Adipocyte (in vitro differentiated cells): ENCODE data around the gene TMX4.
"Not testable (repeated sequence)": the region's sequence is repeated elsewhere in the genome, so short reads cannot be mapped to it uniquely, and the experiment has no call there.

Experiments
- DNase-seq: peaks from one replicate; pipeline ENCODE4 v3.0.0-alpha.2; 2015; ENCODE audit warnings: low read depth
- H3K27me3 ChIP-seq: replicated peaks from 2 replicates; pipeline ENCODE4 v1.7.0; 2013; ENCODE audit warnings: mild to moderate bottlenecking, low read length, moderate library complexity; ENCODE audit not compliant: control insufficient read depth, insufficient read depth
- H3K36me3 ChIP-seq: 2 replicates; pipeline ENCODE4 v1.7.0; 2013; ENCODE audit warnings: low read length, mild to moderate bottlenecking, moderate library complexity; ENCODE audit not compliant: control insufficient read depth, insufficient read depth, severe bottlenecking
- H3K4me1 ChIP-seq: 2 replicates; pipeline ENCODE4 v1.7.0; 2013; ENCODE audit warnings: mild to moderate bottlenecking, low read length, moderate library complexity; ENCODE audit not compliant: control insufficient read depth, insufficient read depth
- H3K4me3 ChIP-seq: 2 replicates; pipeline ENCODE4 v1.7.0; 2013; ENCODE audit warnings: mild to moderate bottlenecking, low read length, moderate library complexity
- H3K9ac ChIP-seq: 2 replicates; pipeline ENCODE4 v1.7.0; 2013; ENCODE audit warnings: mild to moderate bottlenecking, low read length, moderate library complexity
- H3K9me3 ChIP-seq: 2 replicates; pipeline ENCODE4 v1.7.0; 2013; ENCODE audit warnings: mild to moderate bottlenecking, low read length, moderate library complexity; ENCODE audit not compliant: control insufficient read depth

The TMX4 gene

DNA sequence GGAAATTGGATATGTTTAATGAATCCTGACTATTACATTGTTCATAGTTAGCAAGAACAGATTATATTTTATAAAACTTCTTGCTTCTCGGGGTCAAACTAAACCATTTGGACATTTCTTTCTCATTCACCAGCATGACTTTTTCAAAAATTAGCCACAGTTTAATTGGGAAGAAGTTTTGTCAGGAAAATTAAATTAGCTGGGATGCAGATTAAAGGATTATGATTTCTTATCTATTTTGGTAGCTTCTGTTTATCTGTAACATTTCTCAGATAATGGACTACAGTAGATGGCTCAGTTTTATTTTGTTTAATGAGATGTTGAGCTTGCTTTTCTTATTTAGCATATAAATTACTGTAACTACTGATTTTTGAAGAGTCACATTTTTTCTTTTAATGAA is 26.4 kb upstream of the TMX4 start:
- DNase-seq, result no peak
- Histone ChIP-seq H3K4me1 (no peaks in the 10 kb centered on the region), H3K36me3 (no peaks in the 10 kb centered on the region), H3K9ac (no peak overlapping the region), H3K27me3 (no peaks in the 10 kb centered on the region), H3K9me3 (no peaks in the 10 kb centered on the region), H3K4me3 (no peak overlapping the region)

DNA sequence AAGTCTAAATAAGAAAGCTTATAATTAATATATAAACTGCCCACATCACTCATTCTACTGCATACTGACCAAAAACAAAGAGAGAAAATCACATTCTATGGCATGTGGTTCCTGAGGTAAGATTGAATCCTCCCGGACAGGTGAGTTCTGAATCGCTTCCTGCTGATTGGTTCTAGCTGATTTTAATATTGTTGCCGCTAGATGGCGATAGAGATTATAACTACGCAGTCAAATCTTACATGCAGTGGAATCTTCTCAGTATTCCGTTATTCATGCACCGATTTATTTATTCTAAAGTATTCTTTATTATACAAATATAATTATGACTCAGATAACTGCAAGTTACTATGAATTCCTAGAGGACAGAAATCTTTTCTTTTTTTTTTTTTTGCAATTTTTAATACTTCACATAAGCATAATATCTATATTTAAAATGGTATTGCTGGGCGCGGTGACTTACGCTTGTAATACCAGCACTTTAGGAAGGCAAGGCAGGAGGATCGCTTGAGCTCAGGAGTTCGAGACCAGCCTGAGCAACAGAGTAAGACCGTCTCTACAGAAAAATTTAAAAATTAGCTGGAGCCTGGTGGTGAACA is 24.2 kb upstream of the TMX4 start:
- Histone ChIP-seq H3K27me3 (no peaks in the 10 kb centered on the region), H3K4me3 (no peak overlapping the region), H3K9me3 (no peaks in the 10 kb centered on the region), H3K9ac (no peak overlapping the region), H3K36me3 (no peaks in the 10 kb centered on the region), H3K4me1 (no peaks in the 10 kb centered on the region)
- DNase-seq, result peak; percentile 88

DNA sequence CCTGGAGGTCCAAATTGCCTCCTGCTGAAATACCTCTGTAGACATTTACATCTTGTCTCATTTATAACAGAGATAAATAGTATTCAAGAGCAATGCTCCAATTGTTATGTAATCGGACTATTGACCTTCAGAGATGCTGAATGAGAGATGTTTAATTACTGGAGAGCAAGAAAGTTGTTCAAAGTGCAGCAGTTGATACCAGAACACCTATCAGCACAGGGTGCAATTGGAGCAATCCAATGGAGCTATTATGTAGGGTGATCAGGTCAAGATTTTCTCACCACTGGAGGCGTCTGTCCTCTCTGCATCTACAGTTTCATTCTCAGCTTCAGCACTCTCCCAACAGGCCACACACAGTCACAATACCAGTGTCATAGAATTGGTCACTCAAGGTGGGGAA is 19.5 kb upstream of the TMX4 start:
- Histone ChIP-seq H3K36me3 (no peaks in the 10 kb centered on the region), H3K9ac (no peak overlapping the region), H3K4me3 (no peak overlapping the region), H3K9me3 (no peaks in the 10 kb centered on the region), H3K27me3 (no peaks in the 10 kb centered on the region), H3K4me1 (no peaks in the 10 kb centered on the region)
- DNase-seq, result no peak

- no peak overlapping the region for H3K4me3 ChIP-seq
- no peaks in the 10 kb centered on the region for H3K9me3 ChIP-seq
- no peaks in the 10 kb centered on the region for H3K36me3 ChIP-seq
- H3K27me3 ChIP-seq, result no peaks in the 10 kb centered on the region
- H3K9ac ChIP-seq, result no peak overlapping the region
- H3K4me1 ChIP-seq, result no peaks in the 10 kb centered on the region
- DNase-seq, result no peak
Measured at GRCh38 chr20:8036771-8037170, 17.2 kb upstream of the TMX4 start.

DNA sequence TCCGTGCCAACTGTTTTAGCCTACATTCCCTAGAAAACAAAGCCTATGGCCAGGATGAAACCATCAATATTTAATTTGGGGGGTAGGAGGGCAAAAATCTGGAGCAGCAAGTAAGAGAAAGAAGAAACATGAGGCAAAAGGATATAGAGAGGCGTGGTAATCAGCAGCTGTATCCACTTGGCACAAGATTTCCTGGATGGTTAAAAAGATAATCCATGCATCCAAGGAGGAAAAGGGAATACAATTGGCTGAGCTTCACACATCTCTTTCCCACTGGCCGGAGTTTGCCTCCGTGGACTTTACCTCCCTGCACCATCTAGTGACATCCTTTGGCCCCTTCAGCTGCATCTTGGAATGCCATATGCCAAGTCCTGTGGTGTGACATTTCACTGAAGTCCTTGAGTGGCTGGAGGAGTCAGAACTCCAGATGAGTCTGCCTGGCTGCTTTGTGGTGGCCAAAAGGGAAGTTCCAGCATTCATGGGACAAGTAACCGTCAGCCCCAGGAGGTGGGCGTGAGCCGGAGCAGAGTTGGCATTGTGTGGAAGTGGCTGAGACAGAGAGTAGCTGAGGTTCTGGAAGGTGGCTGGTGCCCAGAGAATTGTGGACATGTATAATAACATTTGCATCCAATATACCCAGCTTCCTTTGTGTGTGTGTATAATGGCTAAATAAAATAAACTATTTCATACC is 13.7 kb upstream of the TMX4 start:
- Histone ChIP-seq H3K9ac (no peak overlapping the region), H3K4me1 (no peaks in the 10 kb centered on the region), H3K27me3 (no peaks in the 10 kb centered on the region), H3K4me3 (no peak overlapping the region), H3K9me3 (no peaks in the 10 kb centered on the region), H3K36me3 (no peaks in the 10 kb centered on the region)
- no peak for DNase-seq

DNA sequence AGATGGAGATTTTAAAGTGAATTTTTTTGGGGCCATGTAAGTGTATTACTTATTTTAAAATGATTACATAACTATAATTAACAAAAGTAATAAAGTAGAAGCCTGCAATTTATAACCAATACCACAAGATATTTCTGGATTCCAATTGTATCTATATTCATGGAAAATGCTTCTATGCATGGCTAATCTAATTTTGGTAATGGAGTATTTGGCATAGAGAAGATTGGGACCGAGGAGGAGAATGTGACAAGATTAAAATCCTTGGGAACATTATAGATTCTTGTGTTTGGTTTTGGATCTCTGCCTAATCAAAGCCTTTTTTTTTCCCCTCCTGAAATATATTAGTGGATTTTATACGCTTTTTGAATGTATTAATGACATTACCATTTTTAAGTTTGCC is 12.9 kb upstream of the TMX4 start:
- no peaks in the 10 kb centered on the region for H3K36me3 ChIP-seq
- no peak overlapping the region for H3K9ac ChIP-seq
- no peak overlapping the region for H3K4me3 ChIP-seq
- no peaks in the 10 kb centered on the region for H3K4me1 ChIP-seq
- H3K9me3 ChIP-seq, result peaks cover 6% of the 10 kb centered on the region
- H3K27me3 ChIP-seq, result no peaks in the 10 kb centered on the region
- no peak for DNase-seq

DNA sequence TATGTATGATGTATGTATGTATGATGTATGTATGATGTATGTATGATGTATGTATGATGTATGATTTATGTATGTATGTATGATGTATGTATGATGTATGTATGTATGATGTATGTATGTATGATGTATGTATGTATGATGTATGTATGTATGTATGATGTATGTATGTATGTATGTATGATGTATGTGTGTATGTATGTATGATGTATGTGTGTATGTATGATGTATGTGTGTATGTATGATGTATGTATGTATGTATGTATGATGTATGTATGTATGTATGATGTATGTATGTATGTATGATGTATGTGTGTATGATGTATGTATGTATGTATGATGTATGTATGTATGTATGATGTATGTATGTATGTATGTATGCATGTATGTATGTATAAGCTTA is 12.0 kb upstream of the TMX4 start:
- H3K4me1 ChIP-seq, H3K4me3 ChIP-seq, H3K36me3 ChIP-seq, DNase-seq, H3K9me3 ChIP-seq, H3K27me3 ChIP-seq, H3K9ac ChIP-seq: not testable (repeated sequence)

- no peaks in the 10 kb centered on the region for H3K27me3 ChIP-seq
- no peaks in the 10 kb centered on the region for H3K9me3 ChIP-seq
- H3K9ac ChIP-seq, result no peak overlapping the region
- no peaks in the 10 kb centered on the region for H3K36me3 ChIP-seq
- H3K4me3 ChIP-seq, result peak overlapping the region; percentile 3
- peak; percentile 4 for DNase-seq
- H3K4me1 ChIP-seq, result peaks cover 28% of the 10 kb centered on the region
Measured at GRCh38 chr20:8021541-8022269, 2.1 kb upstream of the TMX4 start.

- Histone ChIP-seq H3K27me3 (no peaks in the 10 kb centered on the region), H3K4me3 (peak overlapping the region; percentile 92), H3K9me3 (no peaks in the 10 kb centered on the region), H3K36me3 (no peaks in the 10 kb centered on the region), H3K4me1 (peaks cover 28% of the 10 kb centered on the region), H3K9ac (no peak overlapping the region)
- peak; percentile 4 for DNase-seq
Measured at GRCh38 chr20:8020314-8021079, 936 bp upstream of the TMX4 start.

DNA sequence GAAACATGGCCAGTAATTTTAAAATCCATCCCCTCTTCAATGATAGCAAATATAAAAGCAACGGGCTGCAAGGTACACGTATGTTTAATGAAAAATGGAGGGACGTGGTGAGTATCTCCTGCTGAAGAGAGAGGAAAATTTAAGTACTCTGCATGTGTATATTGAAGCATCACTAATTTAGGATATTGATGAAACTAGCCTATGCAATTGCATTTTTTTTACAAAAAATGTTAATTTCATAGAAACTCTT is 362 bp upstream of the TMX4 start:
- Histone ChIP-seq H3K4me1 (peaks cover 28% of the 10 kb centered on the region), H3K36me3 (no peaks in the 10 kb centered on the region), H3K4me3 (peak overlapping the region; percentile 92), H3K27me3 (no peaks in the 10 kb centered on the region), H3K9me3 (no peaks in the 10 kb centered on the region), H3K9ac (peak overlapping the region; percentile 89)
- DNase-seq, result no peak

GRCh38 chr20:8018958-8019245 is 659 bp downstream of the TMX4 start:
- H3K36me3 ChIP-seq, result no peaks in the 10 kb centered on the region
- H3K9ac ChIP-seq, result peak overlapping the region; percentile 89
- H3K4me1 ChIP-seq, result peaks cover 28% of the 10 kb centered on the region
- no peaks in the 10 kb centered on the region for H3K27me3 ChIP-seq
- H3K4me3 ChIP-seq, result peak overlapping the region; percentile 92
- H3K9me3 ChIP-seq, result no peaks in the 10 kb centered on the region
- DNase-seq, result peak; percentile 79
